HG03039 (cell line): ENCODE measurements around the gene NOTCH2.

Experiments
- ATAC-seq: cut with Tn5 transposase; IDR thresholded peaks from one replicate; pipeline ENCODE4 v1.9.1; 2021; ENCODE audit warnings: mild to moderate bottlenecking, moderate library complexity; ENCODE audit not compliant: unreplicated experiment

NOTCH2 gene

DNA sequence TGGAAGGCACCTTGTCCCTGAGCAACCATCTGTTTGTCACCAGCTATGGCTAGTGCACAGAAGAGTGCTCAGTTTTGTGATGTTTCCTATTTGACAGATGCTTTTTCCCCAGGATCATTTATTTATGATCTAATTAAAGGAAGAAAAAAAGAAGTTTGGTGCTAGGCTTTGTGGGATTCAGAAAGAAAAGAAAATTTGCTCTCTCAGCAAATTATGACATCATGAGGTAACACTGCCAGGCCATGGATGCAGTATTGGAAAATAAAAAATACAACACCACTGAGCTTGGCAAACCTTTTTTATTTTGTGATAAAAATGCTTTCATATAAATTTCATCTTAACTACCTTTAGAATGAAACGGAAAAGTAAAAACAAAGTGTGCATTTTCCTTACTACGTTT, 157.7 kb downstream of the NOTCH2 start:
- no peak for ATAC-seq

DNA sequence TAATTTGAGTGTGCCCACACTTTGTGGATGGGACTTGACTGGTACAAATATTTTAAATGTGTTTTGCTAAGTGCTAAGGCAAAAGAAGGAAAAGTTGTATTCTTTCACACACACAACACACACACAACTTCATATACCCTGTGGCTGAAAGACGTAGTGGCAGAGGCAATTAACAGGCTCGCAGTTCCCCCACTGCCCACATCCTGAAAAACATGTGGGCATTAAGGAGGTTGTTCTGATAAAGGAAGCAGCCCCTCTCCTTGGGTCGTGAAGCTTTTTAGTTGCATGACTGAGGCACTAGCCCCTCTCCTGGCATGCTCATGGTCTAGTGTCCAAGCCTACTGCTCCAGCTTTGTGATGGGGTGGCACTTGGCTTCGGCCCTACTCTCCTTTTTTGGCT, 158.8 kb downstream of the NOTCH2 start:
- ATAC-seq: no peak

- ATAC-seq: no peak
Measured at GRCh38 chr1:119909890-119910596, 159.4 kb downstream of the NOTCH2 start.

GRCh38 chr1:119908661-119909060, 160.8 kb downstream of the NOTCH2 start:
- ATAC-seq: no peak

GRCh38 chr1:119906927-119907652, 162.4 kb downstream of the NOTCH2 start:
- no peak for ATAC-seq

- no peak for ATAC-seq
Measured at GRCh38 chr1:119903443-119903835, 166.0 kb downstream of the NOTCH2 start.

DNA sequence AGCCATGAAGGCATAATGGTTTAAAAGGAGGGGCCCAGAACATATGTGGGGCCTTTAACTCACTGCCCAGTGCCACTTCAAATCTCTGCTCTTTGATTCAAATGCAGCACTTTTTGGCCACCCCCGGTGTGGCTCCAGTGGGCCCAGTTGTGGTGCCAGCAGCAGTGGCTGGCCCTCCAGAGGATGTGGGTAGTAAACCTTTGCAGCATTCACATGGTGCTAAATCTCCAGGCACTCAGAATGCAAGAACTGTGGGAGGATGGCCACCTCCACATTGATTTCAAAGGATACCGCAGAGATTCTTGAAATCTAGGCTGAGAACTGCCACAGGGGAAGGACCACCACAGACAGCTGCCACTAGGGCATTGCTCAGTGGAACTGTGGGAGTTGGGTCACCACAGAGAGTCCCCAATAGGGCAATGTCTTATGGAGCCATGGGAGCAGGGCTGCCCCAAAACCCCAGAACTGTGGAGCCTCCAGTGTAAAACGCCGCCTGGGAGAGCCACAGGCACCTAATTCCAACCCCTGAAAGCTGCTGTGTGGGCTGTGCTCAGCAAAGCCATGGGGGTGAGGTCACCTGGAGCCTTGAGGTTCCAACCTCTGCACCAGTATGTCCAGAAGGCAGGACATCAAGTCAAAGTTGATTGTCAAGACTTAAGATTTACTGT, 166.6 kb downstream of the NOTCH2 start:
- no peak for ATAC-seq

DNA sequence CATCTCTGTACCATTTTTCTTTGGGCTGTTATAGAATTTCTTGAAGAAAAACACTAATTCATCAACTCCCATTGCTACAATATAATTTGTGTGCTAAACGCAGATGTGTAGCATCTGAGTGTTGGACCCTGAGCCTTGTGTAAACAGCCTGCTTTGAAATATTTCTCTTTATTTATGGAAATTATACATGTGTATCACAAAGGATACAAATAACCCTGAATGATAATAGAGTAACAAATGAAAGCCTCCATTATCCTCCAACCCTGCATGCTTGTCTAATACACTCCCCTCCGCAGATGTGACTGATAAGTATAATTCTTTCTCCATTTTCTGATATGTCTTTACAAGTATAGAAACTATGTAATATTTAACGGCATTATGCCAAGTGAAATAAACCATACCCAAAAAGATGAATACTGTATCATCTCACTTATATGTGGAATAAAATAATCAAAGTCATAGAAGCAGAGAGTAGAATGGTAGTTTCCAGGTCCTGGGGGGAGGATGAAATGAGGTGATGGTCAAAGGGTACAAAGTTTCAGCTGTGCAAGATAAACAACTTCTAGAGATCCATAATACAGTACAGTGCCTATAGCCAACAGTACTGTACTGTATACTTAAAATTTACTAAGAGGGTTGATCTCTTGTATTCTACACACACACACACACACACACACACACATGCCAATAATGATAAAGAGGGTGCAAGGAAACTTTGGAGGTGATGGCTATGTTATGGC, 170.3 kb downstream of the NOTCH2 start:
- ATAC-seq: no peak

- no peak for ATAC-seq
Measured at GRCh38 chr1:119898530-119898929, 170.9 kb downstream of the NOTCH2 start.

- no peak for ATAC-seq
Measured at GRCh38 chr1:119896303-119896702, 173.2 kb downstream of the NOTCH2 start, which contains the start of gene ADAM30. Gene ADAM30, minus strand, starts transcription at chr1:119896515. Its CDS starts 179 bp downstream, at chr1:119896336.

DNA sequence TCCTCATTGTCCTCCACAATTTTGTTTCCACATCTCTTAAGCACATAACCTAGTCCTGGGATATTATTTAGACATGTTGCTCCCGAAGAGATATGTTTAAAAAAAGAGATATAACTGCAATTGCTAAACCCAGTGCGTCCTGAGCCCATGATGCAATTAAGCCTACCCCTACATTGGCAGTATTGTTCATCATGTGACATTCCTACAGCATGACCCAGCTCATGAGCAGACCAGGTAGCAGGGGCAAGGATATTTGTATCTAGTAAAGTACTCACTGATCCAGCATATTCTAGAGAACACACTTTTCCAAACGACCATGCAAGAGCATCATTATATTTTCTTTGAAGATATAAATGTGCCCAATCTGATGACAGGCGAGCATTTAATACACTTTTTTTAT, 174.4 kb downstream of the NOTCH2 start:
- no peak for ATAC-seq

GRCh38 chr1:119893827-119894700, 175.4 kb downstream of the NOTCH2 start:
- ATAC-seq: no peak

DNA sequence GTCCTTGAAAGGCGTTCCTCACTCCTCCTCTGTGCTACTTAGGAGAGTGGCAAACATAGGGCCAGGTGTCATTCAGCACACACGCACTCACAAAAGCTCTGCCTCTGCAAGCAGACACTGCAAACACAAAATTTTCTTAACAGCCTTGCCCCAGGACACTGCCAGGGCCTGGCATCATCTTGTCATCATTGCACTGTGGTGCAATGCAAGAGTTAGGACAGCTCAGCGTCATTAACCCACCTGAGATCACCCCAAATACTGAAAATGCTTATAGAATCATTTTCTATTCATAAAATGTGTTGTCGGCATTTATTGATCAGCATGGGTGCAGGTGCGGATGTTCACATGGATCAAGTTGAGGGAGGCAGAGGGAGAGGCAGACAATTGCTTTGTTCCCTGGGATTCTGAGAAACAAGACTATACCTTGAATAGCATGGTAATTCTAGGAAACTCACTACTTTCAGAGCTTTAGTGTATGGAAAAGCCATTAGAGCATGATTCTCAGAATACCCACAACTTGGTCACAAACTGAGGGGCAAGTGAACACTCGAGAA, 176.1 kb downstream of the NOTCH2 start:
- ATAC-seq: no peak

DNA sequence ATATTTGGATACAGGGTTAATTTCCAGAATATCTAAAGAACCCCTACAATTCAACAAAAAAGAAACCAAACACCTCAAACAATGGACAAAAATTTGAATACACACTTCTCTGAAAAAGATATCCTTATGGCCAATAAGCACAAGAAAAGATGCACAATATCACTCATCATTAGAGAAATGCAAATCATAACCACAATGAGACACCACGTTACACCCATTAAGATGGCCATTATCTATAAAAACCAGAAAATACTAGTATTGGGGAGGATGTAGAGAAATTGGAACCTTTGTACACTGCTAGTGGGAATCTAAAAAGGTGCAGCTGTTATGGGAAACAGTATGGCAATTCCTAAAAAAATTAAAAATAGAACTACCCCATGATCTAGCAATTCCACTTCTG, 178.1 kb downstream of the NOTCH2 start:
- no peak for ATAC-seq

DNA sequence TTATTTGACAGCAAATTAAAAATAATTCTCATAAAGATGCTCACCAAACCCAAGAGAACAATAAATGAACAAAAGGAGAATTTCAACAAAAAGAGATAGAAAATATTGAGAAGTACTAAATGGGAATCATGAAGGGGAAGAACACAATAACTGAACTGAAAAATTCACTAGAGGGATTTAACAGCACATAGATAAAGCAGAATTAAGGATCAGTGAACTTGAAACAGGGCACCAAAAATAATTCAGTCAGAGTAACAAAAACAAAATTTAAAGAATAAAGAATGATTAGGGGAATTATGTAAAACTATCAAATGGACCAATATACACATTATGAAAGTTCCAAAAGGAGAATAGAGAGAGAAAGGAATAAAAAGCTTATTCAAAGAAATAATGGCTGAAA, 181.0 kb downstream of the NOTCH2 start:
- no peak for ATAC-seq

GRCh38 chr1:119887427-119887826, 182.0 kb downstream of the NOTCH2 start:
- ATAC-seq: no peak

GRCh38 chr1:119885903-119886783, 183.3 kb downstream of the NOTCH2 start:
- ATAC-seq: no peak

GRCh38 chr1:119884711-119885110, 184.8 kb downstream of the NOTCH2 start:
- no peak for ATAC-seq

GRCh38 chr1:119883826-119884225, 185.6 kb downstream of the NOTCH2 start:
- ATAC-seq: no peak
